Kidney (tissue), 14 donors: ENCODE data around the gene TMEM116. TPM values are rescaled to one million over a fixed set of nuclear protein-coding genes. Genes with fewer than 3 reads are reported as not detected.

Experiments
- DNase-seq, 5 donors: peaks; one replicate each; pipeline ENCODE4 v3.0.0-alpha.2; 2013 to 2020
- FAIRE-seq: peaks from 2 replicates; lab custom pipeline; 2012; peaks lifted over from hg19 to GRCh38; lab: Jason Lieb, UNC
- H3K27ac ChIP-seq, 2 donors: one replicate each; pipeline ENCODE4 v1.7.0; 2013; ENCODE audit warnings: low read depth in 2 of 2, low read length in 2 of 2, inconsistent platforms in 1 of 2
- H3K27me3 ChIP-seq: one replicate; pipeline ENCODE4 v1.7.1; 2013; ENCODE audit warnings: low read length, inconsistent platforms; ENCODE audit not compliant: control insufficient read depth, insufficient read depth
- H3K36me3 ChIP-seq, 3 donors: one replicate each; pipeline versions ENCODE4 v1.7.0 to v1.7.1; 2013; ENCODE audit warnings: low read length in 3 of 3, control low read depth in 1 of 3, inconsistent platforms in 1 of 3; ENCODE audit not compliant: insufficient read depth in 3 of 3, control insufficient read depth in 2 of 3
- H3K4me1 ChIP-seq, 3 donors: one replicate each; pipeline versions ENCODE4 v1.7.0 to v1.7.1; 2013; ENCODE audit warnings: low read length in 3 of 3, inconsistent platforms in 1 of 3, low read depth in 1 of 3; ENCODE audit not compliant: control insufficient read depth in 2 of 3, insufficient read depth in 2 of 3
- H3K4me3 ChIP-seq, 3 donors: one replicate each; pipeline versions ENCODE4 v1.7.0 to v1.8.1; 2013; ENCODE audit warnings: low read length in 3 of 3, control low read depth in 1 of 3, inconsistent platforms in 1 of 3
- H3K9ac ChIP-seq, 3 donors: one replicate each; pipeline versions ENCODE4 v1.7.0 to v1.7.1; 2013; ENCODE audit warnings: low read length in 3 of 3, control low read depth in 1 of 3, inconsistent platforms in 1 of 3
- H3K9me3 ChIP-seq, 3 donors: one replicate each; pipeline versions ENCODE4 v1.7.0 to v1.7.1; 2013; ENCODE audit warnings: low read length in 3 of 3, control low read depth in 1 of 3, inconsistent platforms in 1 of 3; ENCODE audit not compliant: control insufficient read depth in 2 of 3, insufficient read depth in 1 of 3
- intact Hi-C: fragments of 100-400 bp; cut with DNase I; formaldehyde crosslinking; loops from one replicate; pipeline ENCODE4 v1.11.1; 2022
- polyA plus RNA-seq: library from polyadenylated mRNA; stranded (reverse); fragments of 350-450 nt; fragmentation: Illumina TruSeq; extraction: RNeasy Lipid Tissue Mini Kit (QIAGEN cat#74804); gene quantifications from one replicate; pipeline ENCODE4 v1.2.3, GENCODE V29; 2014; ENCODE audit warnings: low read depth, low replicate concordance; ENCODE audit not compliant: insufficient read depth
- total RNA-seq: library from RNA; stranded (reverse); fragmentation: NEBNext Ultra II Directional; extraction: Animal tissue kit (Norgen Biotek cat#: 25700); gene quantifications from one replicate; pipeline ENCODE4 v1.2.1, GENCODE V29; 2021
- TF ChIP-seq, protein P1 (sequence below): IDR thresholded peaks from 3 replicates; pipeline ENCODE4 v1.5.1; 2012; ENCODE audit warnings: mild to moderate bottlenecking, moderate library complexity, borderline replicate concordance; ENCODE audit not compliant: insufficient read depth; ENCODE audit errors: extremely low read depth
- donor health status: control.
- donor health status: control.
- donor health status: control.
- donor health status: control.
- donor health status: control.
- donor health status: DM: yes; HTN: yes; CAD: no.
- donor health status: Normal renal cell carcinoma (clear cell type).

TMEM116 gene
- total and polyA plus RNA-seq, 2 donors from 2014 or later, result 20.2 to 59.7 TPM

DNA sequence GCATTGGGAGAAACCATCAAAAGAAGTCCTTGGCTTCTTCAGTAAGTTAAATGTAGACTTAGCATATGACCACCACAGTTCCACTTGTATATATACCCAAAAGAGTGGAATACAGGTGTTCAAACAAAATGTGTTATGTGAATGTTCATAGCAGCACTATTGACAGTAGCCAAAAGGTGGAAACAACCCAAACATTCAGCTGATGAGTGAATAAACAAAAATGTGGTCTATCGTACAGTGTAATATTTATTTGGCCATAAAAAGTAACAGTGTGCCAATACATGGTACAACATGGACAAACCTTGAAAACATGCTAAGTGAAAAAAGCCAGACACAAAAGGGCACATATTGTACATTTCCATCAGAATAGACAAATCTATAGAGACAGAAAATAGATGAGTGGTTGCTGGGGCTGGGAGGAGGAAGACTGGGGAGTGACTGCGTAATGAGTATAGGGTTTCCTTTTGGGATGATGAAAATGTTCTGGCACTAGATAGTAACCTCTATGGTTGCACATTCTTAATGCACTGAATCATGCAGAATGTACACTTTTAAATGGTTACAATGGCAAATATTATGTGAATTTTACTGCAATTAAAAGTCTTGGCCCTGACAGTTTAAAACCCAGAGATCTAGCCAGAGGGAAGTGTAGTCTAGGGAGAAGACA lies 5.7 kb upstream of the TMEM116 start:
- FAIRE-seq (no peak), DNase-seq (no peak)
- intact Hi-C loops, result no loop called here
- no peak overlapping the region for H3K9ac ChIP-seq
- no peaks in the 10 kb centered on the region for H3K27me3 ChIP-seq
- H3K9me3 ChIP-seq, result peaks cover 0 to 2% (median 0%) of the 10 kb centered on the region in 3 donors
- H3K36me3 ChIP-seq, result peaks cover 9 to 32% (median 27%) of the 10 kb centered on the region in 3 donors
- no peak overlapping the region for H3K4me3 ChIP-seq
- TF ChIP-seq, protein P1, sequence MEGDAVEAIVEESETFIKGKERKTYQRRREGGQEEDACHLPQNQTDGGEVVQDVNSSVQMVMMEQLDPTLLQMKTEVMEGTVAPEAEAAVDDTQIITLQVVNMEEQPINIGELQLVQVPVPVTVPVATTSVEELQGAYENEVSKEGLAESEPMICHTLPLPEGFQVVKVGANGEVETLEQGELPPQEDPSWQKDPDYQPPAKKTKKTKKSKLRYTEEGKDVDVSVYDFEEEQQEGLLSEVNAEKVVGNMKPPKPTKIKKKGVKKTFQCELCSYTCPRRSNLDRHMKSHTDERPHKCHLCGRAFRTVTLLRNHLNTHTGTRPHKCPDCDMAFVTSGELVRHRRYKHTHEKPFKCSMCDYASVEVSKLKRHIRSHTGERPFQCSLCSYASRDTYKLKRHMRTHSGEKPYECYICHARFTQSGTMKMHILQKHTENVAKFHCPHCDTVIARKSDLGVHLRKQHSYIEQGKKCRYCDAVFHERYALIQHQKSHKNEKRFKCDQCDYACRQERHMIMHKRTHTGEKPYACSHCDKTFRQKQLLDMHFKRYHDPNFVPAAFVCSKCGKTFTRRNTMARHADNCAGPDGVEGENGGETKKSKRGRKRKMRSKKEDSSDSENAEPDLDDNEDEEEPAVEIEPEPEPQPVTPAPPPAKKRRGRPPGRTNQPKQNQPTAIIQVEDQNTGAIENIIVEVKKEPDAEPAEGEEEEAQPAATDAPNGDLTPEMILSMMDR, result no peak
- H3K27ac ChIP-seq, result no peak overlapping the region
- H3K4me1 ChIP-seq, result peaks cover 0 to 9% (median 6%) of the 10 kb centered on the region in 3 donors

DNA sequence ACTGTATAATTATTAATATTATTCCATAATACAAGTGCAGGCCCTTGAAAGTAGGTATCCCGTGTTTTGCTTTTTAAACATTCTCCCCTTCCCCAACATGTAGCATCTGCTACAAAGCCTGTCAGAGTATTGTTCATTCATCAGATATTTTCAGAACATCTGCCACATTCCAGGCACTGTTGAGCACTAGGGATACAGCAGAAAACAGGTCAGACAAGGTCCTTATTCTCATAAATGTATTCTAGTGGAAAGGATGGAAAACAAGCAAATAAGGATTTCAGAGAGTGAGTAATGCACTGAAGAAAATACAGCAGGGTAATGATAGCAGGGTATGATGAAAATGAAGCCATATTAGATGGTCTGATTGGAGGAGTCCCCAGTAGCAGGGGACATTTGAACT lies 4.1 kb upstream of the TMEM116 start:
- H3K36me3 ChIP-seq, result peaks cover 9 to 22% (median 13%) of the 10 kb centered on the region in 3 donors
- DNase-seq (no peak), FAIRE-seq (no peak)
- H3K27ac ChIP-seq, result no peak overlapping the region
- no peak overlapping the region for H3K9ac ChIP-seq
- no peak overlapping the region for H3K4me3 ChIP-seq
- TF ChIP-seq, protein P1, result no peak
- peaks cover 0 to 9% (median 8%) of the 10 kb centered on the region in 3 donors for H3K4me1 ChIP-seq
- H3K27me3 ChIP-seq, result no peaks in the 10 kb centered on the region
- intact Hi-C loops, result no loop called here
- peaks cover 0 to 2% (median 0%) of the 10 kb centered on the region in 3 donors for H3K9me3 ChIP-seq

DNA sequence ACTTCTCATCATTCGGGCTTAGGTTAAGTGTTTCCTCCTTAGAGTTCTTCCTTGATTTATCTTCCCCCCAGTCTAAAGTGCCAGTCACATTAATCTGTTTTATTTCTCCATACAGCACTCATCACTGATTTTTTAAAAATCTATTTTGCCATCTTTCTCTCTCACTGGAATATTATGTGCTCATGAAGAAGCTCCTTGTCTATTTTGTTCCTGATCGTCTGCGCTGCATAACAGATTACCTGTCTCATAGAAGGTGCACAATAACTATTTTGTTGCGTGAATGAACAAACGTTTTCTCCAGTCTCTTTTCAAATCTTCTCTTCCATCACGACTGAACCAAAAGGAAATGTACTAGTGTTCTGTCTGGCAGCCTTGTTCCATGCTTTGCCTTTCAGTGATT lies 3.0 kb upstream of the TMEM116 start:
- peaks cover 0 to 2% (median 0%) of the 10 kb centered on the region in 3 donors for H3K9me3 ChIP-seq
- no peak overlapping the region for H3K9ac ChIP-seq
- H3K4me1 ChIP-seq, result peaks cover 0 to 16% (median 14%) of the 10 kb centered on the region in 3 donors
- TF ChIP-seq, protein P1, result no peak
- no peak overlapping the region for H3K27ac ChIP-seq
- peaks cover 5 to 20% (median 9%) of the 10 kb centered on the region in 3 donors for H3K36me3 ChIP-seq
- H3K27me3 ChIP-seq, result no peaks in the 10 kb centered on the region
- intact Hi-C loops, result no loop called here
- FAIRE-seq, result no peak
- H3K4me3 ChIP-seq, result no peak overlapping the region
- no peak for DNase-seq
